ENCODE data around the gene PRKCA. TPM values are rescaled to one million over a fixed set of nuclear protein-coding genes. Genes with fewer than 3 reads are reported as not detected.

The PRKCA gene
- total RNA-seq, 1 experiment from 2014 or later = 28.6 TPM

DNA sequence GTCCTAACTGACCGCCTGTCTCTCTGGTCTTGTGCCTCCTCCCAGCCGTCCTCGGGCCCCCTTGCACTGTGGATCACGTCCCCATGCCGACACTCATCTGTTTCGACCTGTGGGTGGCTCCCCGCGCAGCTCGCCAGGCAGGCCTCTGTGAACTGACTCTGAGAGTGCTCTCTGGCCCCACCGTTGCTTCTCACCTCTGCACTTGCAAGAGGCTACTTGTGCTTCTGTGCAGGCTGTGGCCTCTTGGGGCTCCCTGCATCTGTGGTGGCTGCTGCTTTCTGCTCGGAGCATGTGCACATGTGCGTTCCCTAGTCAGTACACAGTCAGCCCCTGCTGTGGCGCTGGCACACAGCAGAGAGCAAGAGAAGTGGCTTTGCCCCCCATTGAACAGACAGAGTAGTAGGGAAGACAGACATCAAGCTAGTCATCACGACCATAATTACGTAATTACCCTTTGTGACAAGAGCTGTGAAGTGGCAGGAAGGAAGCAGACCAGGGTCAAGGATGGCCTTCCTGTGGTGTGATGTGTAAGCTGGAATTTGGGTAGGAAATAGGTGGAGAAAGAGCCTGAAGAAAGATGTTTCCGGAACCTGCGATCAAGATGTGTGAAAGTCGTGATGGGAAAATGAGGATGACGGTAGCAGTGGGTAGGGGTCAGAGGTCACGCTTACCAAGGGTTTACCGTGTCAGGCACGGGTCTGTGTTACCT, 276.5 kb downstream of the PRKCA start:
- DNase-seq (ENCODE audit: low read depth) = no peak
- in situ Hi-C loops (cut with HindIII; ENCODE audit: low pct_unique_long_range_greater_than_20kb, low sequenced_read_pairs) = no loop called here

DNA sequence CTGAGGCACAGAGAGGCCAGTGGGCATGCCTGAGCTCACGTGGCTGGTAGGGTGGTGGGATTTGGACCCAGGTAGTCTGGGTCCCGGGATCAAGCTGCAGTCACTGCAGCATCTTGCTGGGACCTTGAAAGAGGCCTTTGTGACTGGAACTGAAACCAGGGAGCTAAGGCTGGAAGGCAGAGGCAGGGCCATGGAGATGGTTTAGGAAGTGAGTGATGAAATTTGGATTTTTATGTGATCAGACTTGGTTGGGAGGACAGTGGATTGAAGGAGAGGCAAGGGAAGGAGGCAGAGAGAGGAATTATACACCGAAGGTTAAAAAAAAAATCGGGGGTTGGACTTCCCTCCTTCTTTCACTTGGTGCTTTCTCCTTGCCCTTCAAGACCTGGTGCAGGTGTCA, 277.1 kb downstream of the PRKCA start:
- no peak for DNase-seq (ENCODE audit: low read depth)
- in situ Hi-C loops (cut with HindIII; ENCODE audit: low pct_unique_long_range_greater_than_20kb, low sequenced_read_pairs) = no loop called here

DNA sequence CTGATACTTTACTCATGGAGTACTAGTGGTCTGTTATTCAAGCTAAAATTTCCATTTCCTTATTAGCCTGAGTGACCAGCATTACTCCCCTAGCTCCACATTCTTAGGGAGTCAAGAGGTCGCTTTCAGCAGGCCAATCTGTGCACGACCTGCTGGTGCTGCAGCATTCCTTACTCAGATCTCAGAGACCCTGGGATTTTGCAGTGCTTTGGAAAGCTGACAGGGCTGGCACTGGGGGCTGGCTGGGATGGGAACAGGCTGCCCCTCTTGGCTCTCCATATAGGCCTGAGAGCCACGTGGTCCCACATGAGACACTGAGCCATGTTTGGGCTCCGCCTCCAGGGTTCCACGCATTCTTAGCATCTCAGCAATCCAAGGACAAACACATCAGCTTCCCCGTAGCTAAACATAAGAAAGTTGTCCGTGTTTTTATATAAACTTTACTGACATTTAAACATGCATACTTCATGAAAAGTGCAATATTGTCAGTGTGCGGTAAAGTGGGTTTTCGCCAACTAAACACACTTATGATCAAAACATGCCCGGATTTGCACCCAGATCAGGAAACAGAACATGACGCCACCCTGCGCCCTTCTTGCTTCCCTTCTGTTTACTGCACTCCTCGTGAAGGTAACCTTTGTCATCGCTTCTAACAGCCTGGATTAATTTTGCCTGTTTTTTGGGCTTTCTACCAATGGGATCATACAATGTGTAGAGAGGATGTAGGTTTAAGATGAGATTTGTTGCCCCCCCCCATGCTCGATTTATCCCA, 278.0 kb downstream of the PRKCA start:
- peak; percentile 72 for DNase-seq (ENCODE audit: low read depth)
- in situ Hi-C loops (cut with HindIII; ENCODE audit: low pct_unique_long_range_greater_than_20kb, low sequenced_read_pairs) = no loop called here

DNA sequence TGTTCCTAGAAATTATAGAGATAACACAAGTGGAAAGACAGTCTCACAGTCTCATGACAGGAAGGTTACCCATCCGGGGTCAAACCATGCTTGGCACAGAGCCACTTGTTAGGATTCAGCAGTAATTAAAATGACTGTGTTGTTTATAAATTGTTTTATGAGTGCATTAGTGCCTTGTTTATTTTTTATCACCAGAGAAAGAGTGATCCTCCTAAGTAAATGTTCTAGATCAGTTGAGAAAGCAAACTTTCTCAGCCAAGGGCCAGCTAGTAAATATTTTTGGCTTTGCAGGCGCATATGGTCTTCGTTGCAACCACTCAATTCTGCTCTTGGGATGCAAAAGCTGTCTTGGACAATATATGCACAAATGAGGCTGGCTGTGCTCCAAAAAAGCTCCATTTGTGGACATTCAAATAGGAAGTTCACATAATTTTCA, 278.6 kb downstream of the PRKCA start:
- DNase-seq (ENCODE audit: low read depth) = peak; percentile 74
- in situ Hi-C loops (cut with HindIII; ENCODE audit: low pct_unique_long_range_greater_than_20kb, low sequenced_read_pairs) = no loop called here

DNA sequence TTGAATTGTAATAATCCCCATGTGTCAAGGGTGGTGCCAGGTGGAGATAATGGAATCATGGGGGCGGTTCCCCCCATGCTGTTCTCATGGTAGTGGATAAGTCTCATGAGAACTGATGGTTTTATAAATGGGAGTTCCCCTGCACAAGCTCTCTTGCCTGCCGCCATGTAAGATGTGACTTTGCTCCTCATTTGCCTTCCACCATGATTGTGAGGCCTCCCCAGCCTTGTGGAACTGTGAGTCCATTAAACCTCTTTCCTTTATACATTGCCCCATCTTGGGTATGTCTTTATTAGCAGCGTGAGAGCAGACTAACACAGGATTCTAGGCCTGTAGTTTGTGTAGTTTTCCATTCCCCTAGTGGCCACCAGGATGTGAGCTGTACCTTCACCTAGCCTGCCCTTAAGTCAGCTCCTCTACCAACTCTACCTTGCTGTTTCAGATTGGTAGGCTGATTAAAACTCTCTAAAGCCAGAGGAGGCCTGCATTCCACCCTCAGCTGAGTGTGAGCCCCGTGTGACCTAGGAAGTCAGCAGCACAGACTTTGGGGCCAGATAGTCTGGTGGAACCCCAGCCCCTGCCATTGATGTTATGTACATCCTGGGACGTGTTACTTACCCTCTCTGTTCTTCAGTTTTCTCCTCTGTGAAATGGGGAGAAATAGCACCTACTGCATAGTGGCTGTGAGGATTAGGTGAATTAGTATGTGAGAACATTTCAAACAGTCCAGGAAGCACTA, 280.1 kb downstream of the PRKCA start:
- no peak for DNase-seq (ENCODE audit: low read depth)
- in situ Hi-C loops (cut with HindIII; ENCODE audit: low pct_unique_long_range_greater_than_20kb, low sequenced_read_pairs) = no loop called here

DNA sequence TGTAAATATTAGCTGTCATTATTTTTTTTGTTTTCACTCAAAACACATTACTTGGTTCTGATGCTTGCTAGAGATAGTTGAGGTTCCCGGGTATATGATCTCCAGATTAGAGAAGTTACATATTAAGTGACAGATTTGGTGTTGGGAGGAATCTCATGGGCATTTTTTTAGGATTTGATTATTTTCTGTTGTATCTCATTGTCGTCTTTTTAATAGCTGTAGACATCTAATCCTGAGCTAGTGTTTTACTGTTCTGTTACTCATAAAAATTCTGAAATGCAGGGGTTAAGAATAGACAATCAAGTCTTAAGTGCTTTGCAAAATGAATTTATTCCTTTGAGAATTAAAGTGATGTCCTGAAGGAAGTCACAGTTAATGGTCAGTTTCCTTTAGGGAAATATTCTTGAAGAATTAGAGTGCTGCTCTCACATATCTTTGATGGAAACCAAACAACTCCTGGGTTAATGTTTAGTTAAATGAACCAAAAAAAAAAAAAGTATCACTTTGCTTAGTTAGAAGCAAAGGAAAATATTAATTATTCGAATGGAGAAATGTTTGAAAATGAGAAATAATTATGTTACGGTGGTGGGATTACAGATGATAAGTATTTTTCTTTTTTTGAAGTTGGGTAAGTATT, 280.8 kb downstream of the PRKCA start:
- peak; percentile 65 for DNase-seq (ENCODE audit: low read depth)
- in situ Hi-C loops (cut with HindIII; ENCODE audit: low pct_unique_long_range_greater_than_20kb, low sequenced_read_pairs) = no loop called here

DNA sequence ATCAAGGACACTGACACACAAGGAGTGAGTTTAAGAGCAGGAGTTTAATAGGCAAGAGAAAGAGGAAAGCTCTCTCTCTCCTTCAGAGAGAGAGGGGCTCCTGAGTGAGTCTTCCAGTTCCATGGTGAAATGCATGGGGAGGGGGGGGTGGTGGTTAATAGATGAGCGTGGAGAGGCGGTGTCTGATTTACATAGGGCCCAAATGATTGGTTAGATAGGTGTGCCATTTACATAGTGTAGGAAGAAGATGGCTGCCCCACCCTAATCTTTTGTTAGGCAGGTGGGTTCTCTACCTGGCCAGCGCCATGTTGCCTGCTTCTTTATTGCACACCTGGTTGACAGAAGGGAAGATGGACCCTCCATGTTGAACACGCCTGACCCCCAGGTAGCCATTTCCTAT, 282.5 kb downstream of the PRKCA start:
- in situ Hi-C loops (cut with HindIII; ENCODE audit: low pct_unique_long_range_greater_than_20kb, low sequenced_read_pairs) = no loop called here
- DNase-seq (ENCODE audit: low read depth) = no peak

DNA sequence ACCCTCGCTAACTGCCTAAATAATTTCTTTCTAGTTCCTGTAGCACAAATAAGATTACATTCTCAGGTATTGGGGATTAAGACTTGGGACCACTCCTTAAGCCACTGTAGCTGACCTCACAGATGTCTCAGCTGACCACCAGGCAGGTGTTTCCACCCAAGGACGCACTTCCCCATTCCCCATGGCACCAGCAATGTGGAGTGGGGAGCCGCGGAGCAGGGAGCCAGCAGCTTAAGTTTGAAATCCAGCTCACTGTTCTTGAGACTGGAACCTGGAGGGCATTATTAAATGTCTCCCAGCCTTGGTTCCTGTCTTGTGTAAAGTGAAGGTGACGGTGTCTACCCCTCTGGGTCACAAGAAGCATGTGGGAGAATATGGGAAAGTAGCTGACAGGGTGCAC, 283.1 kb downstream of the PRKCA start:
- in situ Hi-C loops (cut with HindIII; ENCODE audit: low pct_unique_long_range_greater_than_20kb, low sequenced_read_pairs) = no loop called here

DNA sequence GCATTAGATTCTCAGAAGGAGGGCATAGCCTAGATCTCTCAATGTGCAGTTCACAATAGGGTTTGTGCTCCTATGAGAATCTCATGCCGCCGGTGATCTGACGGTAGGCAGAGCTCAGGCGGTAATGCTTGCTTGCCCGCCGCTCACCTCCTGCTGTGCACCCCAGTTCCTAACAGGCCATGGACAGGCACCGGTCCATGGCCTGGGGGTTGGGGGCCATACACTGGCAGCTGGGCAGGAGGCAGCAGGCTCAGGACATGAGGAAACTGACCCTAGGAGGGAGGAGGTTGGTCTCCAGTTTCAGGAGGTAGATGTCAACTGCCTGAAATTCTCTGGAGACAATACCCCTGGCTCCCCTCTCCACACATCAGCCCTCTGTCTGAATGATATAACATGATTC, 287.5 kb downstream of the PRKCA start:
- in situ Hi-C loops (cut with HindIII; ENCODE audit: low pct_unique_long_range_greater_than_20kb, low sequenced_read_pairs) = no loop called here
- DNase-seq (ENCODE audit: low read depth) = no peak

More for the DNA sequence above, 283.1 kb downstream of the PRKCA start:
- DNase-seq (ENCODE audit: low read depth) = no peak

DNA sequence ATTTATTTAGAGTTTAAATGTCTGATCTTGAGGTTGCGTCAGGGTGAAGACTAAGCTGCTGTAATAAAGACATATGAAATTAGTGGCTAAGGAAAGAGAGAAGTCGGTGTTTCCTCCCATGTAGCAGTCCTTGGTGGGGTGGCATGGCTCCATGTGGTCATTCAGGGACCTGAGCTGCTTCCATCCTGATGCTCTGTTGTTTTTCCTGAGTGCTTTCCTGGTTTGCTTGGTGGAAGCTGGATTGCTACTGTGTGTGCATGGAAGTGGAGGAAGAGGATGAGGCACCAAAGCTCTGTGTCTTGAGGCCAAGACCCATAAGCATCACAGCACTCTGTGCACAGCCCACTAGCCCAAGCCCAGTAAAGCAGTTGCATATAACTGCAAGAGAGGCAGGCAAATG, 290.7 kb downstream of the PRKCA start:
- DNase-seq (ENCODE audit: low read depth) = no peak
- in situ Hi-C loops (cut with HindIII; ENCODE audit: low pct_unique_long_range_greater_than_20kb, low sequenced_read_pairs) = no loop called here

DNA sequence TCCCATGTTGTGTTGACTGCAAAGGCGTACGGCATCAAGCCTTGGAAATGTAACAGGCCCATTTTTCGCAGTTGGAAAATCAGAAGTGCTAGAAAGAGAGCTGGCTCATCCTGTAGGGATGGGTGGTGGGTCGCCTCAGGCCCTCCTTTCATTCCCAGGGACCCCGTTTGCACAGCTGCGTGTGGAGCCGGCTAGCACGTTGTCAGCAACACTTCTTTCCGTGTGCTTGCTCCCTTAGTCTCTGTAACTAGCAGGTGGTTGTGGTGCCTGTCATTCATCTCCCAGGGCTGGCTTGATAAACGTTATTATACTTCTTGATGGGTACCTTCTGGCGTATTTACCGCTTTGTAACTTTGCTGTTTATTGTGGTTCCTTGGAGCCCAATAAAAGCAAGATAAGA, 293.5 kb downstream of the PRKCA start:
- no peak for DNase-seq (ENCODE audit: low read depth)
- in situ Hi-C loops (cut with HindIII; ENCODE audit: low pct_unique_long_range_greater_than_20kb, low sequenced_read_pairs) = no loop called here

DNA sequence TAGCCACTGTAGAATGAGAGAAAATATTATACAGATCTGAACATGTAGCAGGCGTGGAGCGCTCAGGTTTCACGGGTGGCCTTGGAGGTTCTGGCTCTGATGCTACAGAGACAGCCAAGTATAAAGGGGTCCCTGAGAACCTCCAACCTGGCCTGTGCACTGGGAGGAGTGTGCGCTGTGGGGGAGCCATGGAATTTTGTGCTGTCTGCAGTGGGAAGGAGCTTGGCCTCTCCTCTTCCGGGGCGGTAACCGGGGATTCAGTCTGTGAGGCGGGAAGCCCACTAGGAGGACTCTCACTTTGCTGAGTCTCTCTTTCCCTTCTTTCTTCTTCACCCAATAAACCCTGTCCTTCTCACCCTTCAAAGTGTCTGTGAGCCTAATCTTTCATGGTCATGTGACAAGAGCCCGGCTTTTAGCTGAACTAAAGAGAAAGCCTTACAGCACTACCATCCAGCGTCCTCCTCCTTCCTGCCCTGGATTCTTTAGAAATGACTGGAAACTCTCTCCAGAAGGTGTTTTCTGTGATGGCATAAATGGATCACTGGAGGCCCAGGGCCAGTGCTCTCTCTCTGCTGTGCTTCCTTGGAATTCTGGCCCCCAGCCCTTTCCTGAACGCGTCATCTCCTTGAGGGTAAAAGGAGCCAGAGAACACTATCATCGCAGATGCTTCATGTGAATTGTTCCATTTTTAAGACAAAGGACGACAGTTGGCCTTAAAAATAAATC, 300.4 kb downstream of the PRKCA start:
- no peak for DNase-seq (ENCODE audit: low read depth)
- in situ Hi-C loops (cut with HindIII; ENCODE audit: low pct_unique_long_range_greater_than_20kb, low sequenced_read_pairs) = no loop called here

DNA sequence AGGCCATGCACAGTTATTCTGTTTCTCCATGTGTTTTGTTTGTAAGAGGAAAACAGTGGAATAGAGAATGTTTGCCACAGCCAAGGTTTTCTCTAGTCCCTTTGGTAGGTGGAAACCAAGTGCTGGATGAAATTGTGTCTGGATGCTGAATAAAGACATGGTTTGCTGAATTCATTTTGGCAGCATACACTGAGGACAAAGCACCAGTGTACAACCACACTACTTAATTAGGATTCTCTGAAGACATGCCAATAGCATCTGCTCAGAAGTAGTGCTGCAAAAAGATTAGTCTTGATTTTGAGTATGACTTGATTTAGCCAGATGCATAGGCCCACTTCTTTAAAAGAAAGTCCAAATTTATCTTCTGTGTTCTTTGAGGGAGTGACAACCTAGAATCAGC, 302.0 kb downstream of the PRKCA start:
- in situ Hi-C loops (cut with HindIII; ENCODE audit: low pct_unique_long_range_greater_than_20kb, low sequenced_read_pairs) = no loop called here
- no peak for DNase-seq (ENCODE audit: low read depth)

DNA sequence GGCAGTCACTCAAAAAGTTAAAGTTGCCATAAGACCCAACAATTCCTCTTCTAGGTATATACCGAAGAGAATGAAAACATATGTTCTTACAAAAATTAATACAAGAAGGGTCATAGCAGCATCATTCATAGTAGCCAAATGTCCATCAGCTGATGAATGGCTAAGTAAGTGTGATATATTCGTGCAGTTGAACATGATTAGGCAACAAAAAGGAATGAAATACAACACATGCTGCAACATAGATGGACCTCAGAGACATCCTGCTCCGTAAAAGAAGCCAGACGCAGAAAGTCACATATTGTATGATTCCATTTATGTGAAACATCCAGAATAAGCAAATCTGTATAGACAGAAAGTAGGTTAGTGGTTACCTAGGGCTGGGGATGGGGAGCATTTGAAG, 303.1 kb downstream of the PRKCA start:
- no peak for DNase-seq (ENCODE audit: low read depth)
- in situ Hi-C loops (cut with HindIII; ENCODE audit: low pct_unique_long_range_greater_than_20kb, low sequenced_read_pairs) = no loop called here

DNA sequence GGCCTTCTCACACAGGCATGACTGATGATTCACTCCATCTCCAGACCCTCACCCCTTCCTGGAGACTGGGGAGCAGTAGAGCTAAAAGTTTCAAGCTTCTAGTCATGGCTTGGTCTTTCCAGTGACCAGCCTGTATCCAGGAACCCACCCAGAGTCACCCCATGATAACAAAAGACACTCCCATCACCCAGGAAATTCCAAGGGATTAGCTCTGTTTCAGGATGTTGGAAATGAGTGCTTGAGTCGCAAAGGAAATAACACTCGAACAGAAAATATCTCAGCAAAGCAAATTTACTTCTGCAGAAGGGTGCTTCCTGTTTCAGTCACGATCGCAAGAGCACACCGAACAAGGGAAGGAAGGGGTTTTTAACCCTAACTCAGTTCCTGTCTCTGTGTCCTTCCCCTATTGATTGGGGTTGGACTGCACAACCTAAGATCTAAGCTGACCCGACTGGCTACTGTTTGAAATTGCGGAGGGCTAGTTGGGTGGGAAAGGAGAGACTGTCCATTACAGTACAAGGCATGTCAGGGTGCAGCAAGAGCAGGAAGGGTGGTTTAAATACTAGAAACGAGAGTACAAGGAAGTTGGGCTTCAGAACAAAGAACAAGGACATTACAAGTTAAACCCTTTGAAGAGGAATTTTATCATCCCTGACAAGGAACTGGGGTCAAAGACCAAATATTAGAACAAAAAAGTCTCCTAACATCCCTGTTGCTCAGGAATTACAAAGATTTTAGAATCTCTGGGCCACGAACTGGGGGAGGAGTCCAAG, 308.1 kb downstream of the PRKCA start:
- in situ Hi-C loops (cut with HindIII; ENCODE audit: low pct_unique_long_range_greater_than_20kb, low sequenced_read_pairs) = no loop called here
- no peak for DNase-seq (ENCODE audit: low read depth)

DNA sequence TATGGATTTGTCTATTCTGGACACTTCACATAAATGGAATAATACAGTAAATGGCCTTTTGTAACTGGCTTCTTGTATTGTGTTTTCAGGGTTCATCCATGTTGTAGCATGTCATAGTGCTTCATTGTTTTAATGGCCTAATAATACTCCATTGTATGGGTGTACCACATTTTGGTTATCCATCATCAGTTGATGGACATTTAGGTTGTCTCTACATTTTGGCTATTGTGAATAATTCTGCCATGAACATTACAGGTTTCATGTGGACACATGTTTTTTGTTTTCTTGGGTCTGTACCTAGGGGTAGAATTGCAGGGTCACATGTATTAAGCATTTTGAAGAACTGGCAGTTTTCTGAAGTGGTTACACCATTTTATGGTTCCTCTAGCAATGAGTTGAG, 309.0 kb downstream of the PRKCA start:
- DNase-seq (ENCODE audit: low read depth) = no peak
- in situ Hi-C loops (cut with HindIII; ENCODE audit: low pct_unique_long_range_greater_than_20kb, low sequenced_read_pairs) = no loop called here

DNA sequence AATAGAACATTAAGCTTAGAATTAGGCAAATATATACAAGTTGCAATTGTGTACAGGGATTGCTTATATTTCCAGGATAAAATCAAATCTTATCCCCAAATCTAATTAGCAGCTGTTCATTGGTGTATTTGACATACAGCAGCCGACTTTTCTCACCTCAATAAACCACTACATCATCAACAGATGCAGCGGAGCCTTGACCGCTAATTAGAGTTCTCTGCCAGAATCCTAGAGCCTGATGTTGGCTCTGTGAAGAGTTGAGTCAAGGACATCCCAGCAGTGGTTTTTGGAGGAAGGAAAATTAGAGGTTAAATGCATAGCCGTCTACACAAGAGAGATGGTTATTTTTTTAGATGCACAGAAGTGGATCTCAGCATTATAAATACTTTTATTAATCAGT, 310.6 kb downstream of the PRKCA start:
- DNase-seq (ENCODE audit: low read depth) = no peak
- in situ Hi-C loops (cut with HindIII; ENCODE audit: low pct_unique_long_range_greater_than_20kb, low sequenced_read_pairs) = no loop called here

DNA sequence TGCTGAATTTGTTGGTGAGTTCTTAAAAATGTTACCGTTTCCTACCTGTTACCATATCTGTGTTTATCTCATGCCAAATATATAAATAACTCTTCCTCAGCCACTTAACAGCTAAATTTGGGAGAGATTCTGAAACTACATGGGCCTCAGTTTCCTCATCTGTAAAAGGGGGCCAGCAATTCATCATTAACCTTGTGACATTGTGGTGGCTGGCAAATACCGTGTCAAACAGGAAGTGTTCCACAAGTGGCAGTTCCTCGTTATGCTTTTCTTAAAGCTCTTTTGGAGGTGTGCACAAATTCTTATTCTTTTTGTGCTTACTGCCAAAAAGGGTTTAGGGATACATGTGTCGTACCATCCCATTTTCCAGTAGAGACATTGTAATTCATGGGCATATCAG, 312.1 kb downstream of the PRKCA start:
- in situ Hi-C loops (cut with HindIII; ENCODE audit: low pct_unique_long_range_greater_than_20kb, low sequenced_read_pairs) = no loop called here
- DNase-seq (ENCODE audit: low read depth) = no peak
